Peyer's patch (tissue), 4 donors: ENCODE measurements around the gene CHAC1.

Source experiments
- POLR2A ChIP-seq, 2 donors: fragments of 450-650 bp; IDR thresholded peaks; one replicate each; pipeline ENCODE4 v1.5.1; 2017; ENCODE audit warnings: antibody characterized with exemption in 2 of 2, mild to moderate bottlenecking in 2 of 2, moderate library complexity in 2 of 2
- TF ChIP-seq, protein P1 (sequence below), 6 experiments: fragments of 450-650 bp in 4 of 6; fragments of 200-600 bp in 2 of 6; sonication (generic) in 1 of 6; IDR thresholded peaks; one replicate each; pipeline ENCODE4 v1.5.1; 2017 to 2019; ENCODE audit warnings: antibody characterized with exemption in 6 of 6, mild to moderate bottlenecking in 3 of 6, moderate library complexity in 1 of 6

DNA sequence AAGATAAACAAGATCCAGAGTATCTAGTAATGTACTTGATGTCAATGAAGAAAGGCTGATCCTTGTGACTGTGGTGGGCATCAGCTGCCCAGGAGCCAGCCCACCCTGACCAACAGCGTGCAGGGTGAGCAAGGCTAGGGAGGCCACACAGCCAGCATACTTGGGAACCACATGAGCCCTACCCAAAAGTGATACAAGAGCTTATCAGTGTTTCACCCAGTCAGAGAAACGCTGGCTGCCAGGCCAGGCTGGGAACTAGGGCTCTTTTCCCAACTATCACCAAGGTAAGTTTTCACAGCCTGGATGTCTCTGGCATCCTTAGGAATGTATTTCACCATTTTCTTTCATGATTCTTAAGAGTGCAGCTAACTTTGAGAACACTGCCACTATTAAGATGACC lies 24.9 kb downstream of the CHAC1 start:
- TF ChIP-seq, protein P1, sequence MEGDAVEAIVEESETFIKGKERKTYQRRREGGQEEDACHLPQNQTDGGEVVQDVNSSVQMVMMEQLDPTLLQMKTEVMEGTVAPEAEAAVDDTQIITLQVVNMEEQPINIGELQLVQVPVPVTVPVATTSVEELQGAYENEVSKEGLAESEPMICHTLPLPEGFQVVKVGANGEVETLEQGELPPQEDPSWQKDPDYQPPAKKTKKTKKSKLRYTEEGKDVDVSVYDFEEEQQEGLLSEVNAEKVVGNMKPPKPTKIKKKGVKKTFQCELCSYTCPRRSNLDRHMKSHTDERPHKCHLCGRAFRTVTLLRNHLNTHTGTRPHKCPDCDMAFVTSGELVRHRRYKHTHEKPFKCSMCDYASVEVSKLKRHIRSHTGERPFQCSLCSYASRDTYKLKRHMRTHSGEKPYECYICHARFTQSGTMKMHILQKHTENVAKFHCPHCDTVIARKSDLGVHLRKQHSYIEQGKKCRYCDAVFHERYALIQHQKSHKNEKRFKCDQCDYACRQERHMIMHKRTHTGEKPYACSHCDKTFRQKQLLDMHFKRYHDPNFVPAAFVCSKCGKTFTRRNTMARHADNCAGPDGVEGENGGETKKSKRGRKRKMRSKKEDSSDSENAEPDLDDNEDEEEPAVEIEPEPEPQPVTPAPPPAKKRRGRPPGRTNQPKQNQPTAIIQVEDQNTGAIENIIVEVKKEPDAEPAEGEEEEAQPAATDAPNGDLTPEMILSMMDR (IDR thresholded peaks at IDR 0.05) = no peak
- no peak for TF ChIP-seq POLR2A (IDR thresholded peaks at IDR 0.05)
